ENCODE data around the gene MUSTN1. TPM values are rescaled to one million over a fixed set of nuclear protein-coding genes. Genes with fewer than 3 reads are reported as not detected.

The MUSTN1 gene
- total and polyA plus RNA-seq, 2 donors (not counting 1 experiment from before 2014, with no cell fraction given) = 0.79 to 11.2 TPM

DNA sequence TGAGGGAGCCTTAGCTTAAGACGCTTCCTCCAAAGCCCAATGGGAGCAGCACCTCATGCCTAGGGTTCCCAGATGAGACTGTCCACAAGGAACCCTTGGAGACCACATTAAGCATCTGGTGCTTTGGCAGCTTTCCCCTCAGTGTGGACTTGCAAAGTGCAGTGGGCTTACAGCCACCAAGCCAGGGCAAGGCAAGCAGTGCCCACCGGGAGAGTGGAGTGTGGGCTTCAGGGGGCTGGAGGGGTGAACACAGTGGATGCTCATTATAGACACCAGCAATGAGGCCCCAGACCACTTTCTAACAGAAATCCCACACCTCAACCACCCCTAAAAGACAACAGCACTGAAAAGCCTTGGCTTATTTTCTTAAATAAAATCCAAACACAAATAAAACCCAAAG lies 9.1 kb upstream of the MUSTN1 start:
- Histone ChIP-seq H3K4me3 (ENCODE audit: control extremely low read depth in 1 of 5, extremely low read depth in 1 of 5, insufficient read depth in 1 of 5, low read depth in 2 of 5, low read length in 4 of 5) (no peak overlapping the region), H3K9me3 (ENCODE audit: control extremely low read depth in 1 of 3, control insufficient read depth in 2 of 3, insufficient read depth in 1 of 3, low read length in 2 of 3) (no peaks in the 10 kb centered on the region), H4K20me1 (ENCODE audit: control insufficient read depth, insufficient read depth, low read length, poor library complexity, severe bottlenecking) (no peaks in the 10 kb centered on the region), H3K4me2 (replicated peaks; ENCODE audit: low read depth, low read length, poor library complexity, severe bottlenecking) (no peak overlapping the region), H3K27me3 (replicated peaks in 1 of 4; ENCODE audit: control extremely low read depth in 1 of 4, control insufficient read depth in 3 of 4, insufficient read depth in 4 of 4, low read length in 3 of 4) (no peaks in the 10 kb centered on the region), H3K27ac (ENCODE audit: low read length in 2 of 2) (no peak overlapping the region), H3K36me3 (replicated peaks in 1 of 2; ENCODE audit: control extremely low read depth in 1 of 2, control insufficient read depth in 1 of 2, extremely low read depth in 1 of 2, insufficient read depth in 2 of 2, low read length in 1 of 2) (peaks cover 0 to 41% of the 10 kb centered on the region in 2 experiments), H3K9ac (ENCODE audit: low read length) (no peak overlapping the region), H2AFZ (ENCODE audit: insufficient read depth, low read depth, low read length, poor library complexity, severe bottlenecking) (no peak overlapping the region), H3K79me2 (ENCODE audit: control insufficient read depth, insufficient read depth, low read length) (no peaks in the 10 kb centered on the region), H3K4me1 (ENCODE audit: control insufficient read depth in 2 of 2, insufficient read depth in 2 of 2, low read length in 2 of 2) (no peaks in the 10 kb centered on the region)
- no peak overlapping the region for H3K4me3 Mint-ChIP-seq
- H3K27me3 Mint-ChIP-seq = no peaks in the 10 kb centered on the region
- H3K4me1 Mint-ChIP-seq = no peaks in the 10 kb centered on the region
- ATAC-seq (ENCODE audit: low read depth) (no peak), DNase-seq (no peak)
- intact Hi-C loops (cut with micrococcal nuclease) = no loop called here
- CTCF ChIA-PET = interaction anchor here (0.6 to 2.2 kb wide), 5 partner anchors 9 to 143 kb away, joined by 3 to 10 read pairs (median 4); no protein-coding TSS in a partner anchor
- POLR2A ChIA-PET = no interaction called here
- H3K9me3 Mint-ChIP-seq (ENCODE audit: insufficient read depth) = no peaks in the 10 kb centered on the region
- TF ChIP-seq CTCF (IDR thresholded peaks at IDR 0.05) (no peak), EZH2 (IDR thresholded peaks at IDR 0.05; ENCODE audit: borderline replicate concordance, insufficient read depth, low read depth, low read length, poor library complexity, severe bottlenecking) (no peak)
- H3K27ac Mint-ChIP-seq = no peak overlapping the region
- 88% methylated on average over 1 of the region's 2 CpGs for WGBS (ENCODE audit: insufficient coverage)

- intact Hi-C loops (cut with micrococcal nuclease) = no loop called here
- Mint-ChIP-seq H3K4me1 (no peaks in the 10 kb centered on the region), H3K4me3 (no peak overlapping the region), H3K27ac (no peak overlapping the region), H3K27me3 (no peaks in the 10 kb centered on the region), H3K9me3 (ENCODE audit: insufficient read depth) (no peaks in the 10 kb centered on the region)
- H2AFZ ChIP-seq (ENCODE audit: insufficient read depth, low read depth, low read length, poor library complexity, severe bottlenecking) = no peak overlapping the region
- ATAC-seq (ENCODE audit: low read depth) (no peak), DNase-seq (no peak)
- ChIA-PET CTCF (interaction anchor here (0.6 to 1.7 kb wide), 2 partner anchors 93 to 95 kb away, joined by 3 read pairs; no protein-coding TSS in a partner anchor), POLR2A (no interaction called here)
- peaks cover 0 to 35% of the 10 kb centered on the region in 2 experiments for H3K36me3 ChIP-seq (replicated peaks in 1 of 2; ENCODE audit: control extremely low read depth in 1 of 2, control insufficient read depth in 1 of 2, extremely low read depth in 1 of 2, insufficient read depth in 2 of 2, low read length in 1 of 2)
- no peaks in the 10 kb centered on the region for H3K4me1 ChIP-seq (ENCODE audit: control insufficient read depth in 2 of 2, insufficient read depth in 2 of 2, low read length in 2 of 2)
- no peaks in the 10 kb centered on the region for H4K20me1 ChIP-seq (ENCODE audit: control insufficient read depth, insufficient read depth, low read length, poor library complexity, severe bottlenecking)
- H3K9ac ChIP-seq (ENCODE audit: low read length) = no peak overlapping the region
- TF ChIP-seq EZH2 (IDR thresholded peaks at IDR 0.05; ENCODE audit: borderline replicate concordance, insufficient read depth, low read depth, low read length, poor library complexity, severe bottlenecking) = no peak
- no peak for TF ChIP-seq CTCF (IDR thresholded peaks at IDR 0.05)
- 90% methylated on average over 17 of the region's 20 CpGs for WGBS (ENCODE audit: insufficient coverage)
- no peak overlapping the region for H3K27ac ChIP-seq (ENCODE audit: low read length in 2 of 2)
- no peak overlapping the region for H3K4me2 ChIP-seq (replicated peaks; ENCODE audit: low read depth, low read length, poor library complexity, severe bottlenecking)
- H3K9me3 ChIP-seq (ENCODE audit: control extremely low read depth in 1 of 3, control insufficient read depth in 2 of 3, insufficient read depth in 1 of 3, low read length in 2 of 3) = no peaks in the 10 kb centered on the region
- H3K79me2 ChIP-seq (ENCODE audit: control insufficient read depth, insufficient read depth, low read length) = no peaks in the 10 kb centered on the region
- H3K27me3 ChIP-seq (replicated peaks in 1 of 4; ENCODE audit: control extremely low read depth in 1 of 4, control insufficient read depth in 3 of 4, insufficient read depth in 4 of 4, low read length in 3 of 4) = no peaks in the 10 kb centered on the region
- no peak overlapping the region for H3K4me3 ChIP-seq (ENCODE audit: control extremely low read depth in 1 of 5, extremely low read depth in 1 of 5, insufficient read depth in 1 of 5, low read depth in 2 of 5, low read length in 4 of 5)
These were observed 8.5 kb upstream of the MUSTN1 start for GRCh38 chr3:52843108-52843865.
